Measurements from ENCODE around the gene TIGD7.

TIGD7 gene

GRCh38 chr16:3305109-3306068 lies at the start of gene TIGD7, which contains the start of gene ZNF75A:
TIGD7 (minus strand) TSS chr16:3305430; CDS start chr16:3300614, 4,816 bp downstream.
ZNF75A (plus strand) TSS chr16:3305497; CDS start chr16:3308429, 2,932 bp downstream.
- H3K4me2 ChIP-seq: peak within 1 kb of the TSS; percentile 82 to 95 (median 87)
- H3K9ac ChIP-seq: peak within 1 kb of the TSS; percentile 83 to 94 (median 90)
- H3K36me3 ChIP-seq: peaks cover 71 to 88% (median 77%) of the 10 kb centered on the region in 11 experiments
- no peaks in the 10 kb centered on the region for H4K20me1 ChIP-seq
- peak within 1 kb of the TSS; percentile 57 to 81 (median 74) for H3K4me3 ChIP-seq
- TF ChIP-seq Cebpa-rat (IDR thresholded peaks at IDR 0.05): no peak
- no peaks in the 10 kb centered on the region for H3K27me3 ChIP-seq
- peaks cover 5 to 16% (median 12%) of the 10 kb centered on the region in 10 experiments; a peak in 14 of 20 replicates for H3K4me1 ChIP-seq
- peak within 1 kb of the TSS; percentile 86 to 98 (median 93) for H3K27ac ChIP-seq
- H3K9me3 ChIP-seq (replicated peaks in 1 of 11): peaks cover 84 to 100% (median 94%) of the 10 kb centered on the region in 11 experiments

GRCh38 chr16:3349175-3349574 lies 43.9 kb upstream of the TIGD7 start:
- Histone ChIP-seq H3K27ac (no peak overlapping the region), H3K4me3 (no peak overlapping the region), H3K4me2 (peak overlapping the region in 4 of 11 experiments; percentile 11 to 48 (median 20); a peak in 6 of 22 replicates), H3K27me3 (no peaks in the 10 kb centered on the region), H3K9ac (no peak overlapping the region), H3K4me1 (peaks cover 0 to 21% (median 14%) of the 10 kb centered on the region in 10 experiments; a peak in 16 of 20 replicates), H4K20me1 (no peaks in the 10 kb centered on the region), H3K36me3 (no peaks in the 10 kb centered on the region), H3K9me3 (replicated peaks in 1 of 11) (peaks cover 29 to 59% (median 42%) of the 10 kb centered on the region in 11 experiments)
- TF ChIP-seq Cebpa-rat (IDR thresholded peaks at IDR 0.05): no peak

GRCh38 chr16:3348547-3349167 lies 43.4 kb upstream of the TIGD7 start:
- H3K4me2 ChIP-seq: peak overlapping the region in 4 of 11 experiments; percentile 11 to 48 (median 20); a peak in 9 of 22 replicates
- H3K9ac ChIP-seq: no peak overlapping the region
- H4K20me1 ChIP-seq: no peaks in the 10 kb centered on the region
- H3K9me3 ChIP-seq (replicated peaks in 1 of 11): peaks cover 29 to 59% (median 40%) of the 10 kb centered on the region in 11 experiments
- H3K27ac ChIP-seq: no peak overlapping the region
- H3K4me3 ChIP-seq: no peak overlapping the region
- no peak for TF ChIP-seq Cebpa-rat (IDR thresholded peaks at IDR 0.05)
- H3K36me3 ChIP-seq: no peaks in the 10 kb centered on the region
- H3K4me1 ChIP-seq: peaks cover 0 to 15% (median 9%) of the 10 kb centered on the region in 10 experiments; a peak in 15 of 20 replicates
- no peaks in the 10 kb centered on the region for H3K27me3 ChIP-seq

GRCh38 chr16:3347586-3347985 lies 42.4 kb upstream of the TIGD7 start:
- H3K4me2 ChIP-seq: no peak overlapping the region
- H3K4me3 ChIP-seq: no peak overlapping the region
- H3K9ac ChIP-seq: no peak overlapping the region
- no peaks in the 10 kb centered on the region for H3K27me3 ChIP-seq
- no peaks in the 10 kb centered on the region for H3K36me3 ChIP-seq
- H4K20me1 ChIP-seq: no peaks in the 10 kb centered on the region
- no peak overlapping the region for H3K27ac ChIP-seq
- no peak for TF ChIP-seq Cebpa-rat (IDR thresholded peaks at IDR 0.05)
- H3K4me1 ChIP-seq: peaks cover 0 to 11% (median 6%) of the 10 kb centered on the region in 10 experiments; a peak in 7 of 20 replicates
- peaks cover 28 to 59% (median 40%) of the 10 kb centered on the region in 11 experiments for H3K9me3 ChIP-seq (replicated peaks in 1 of 11)

- Histone ChIP-seq H3K27ac (no peak overlapping the region), H4K20me1 (no peaks in the 10 kb centered on the region), H3K4me2 (no peak overlapping the region), H3K36me3 (no peaks in the 10 kb centered on the region), H3K4me1 (peaks cover 0 to 11% (median 6%) of the 10 kb centered on the region in 10 experiments; a peak in 7 of 20 replicates), H3K27me3 (no peaks in the 10 kb centered on the region), H3K9ac (no peak overlapping the region), H3K4me3 (no peak overlapping the region), H3K9me3 (replicated peaks in 1 of 11) (peaks cover 30 to 58% (median 40%) of the 10 kb centered on the region in 11 experiments)
- TF ChIP-seq Cebpa-rat (IDR thresholded peaks at IDR 0.05): no peak
These were observed 40.8 kb upstream of the TIGD7 start for GRCh38 chr16:3346041-3346440.

- no peak overlapping the region for H3K4me2 ChIP-seq
- H3K27ac ChIP-seq: no peak overlapping the region
- H3K27me3 ChIP-seq: no peaks in the 10 kb centered on the region
- H3K9ac ChIP-seq: no peak overlapping the region
- peaks cover 0 to 6% (median 0%) of the 10 kb centered on the region in 11 experiments; a peak in 1 of 22 replicates for H3K36me3 ChIP-seq
- no peak for TF ChIP-seq Cebpa-rat (IDR thresholded peaks at IDR 0.05)
- no peaks in the 10 kb centered on the region for H3K4me1 ChIP-seq
- no peaks in the 10 kb centered on the region for H4K20me1 ChIP-seq
- H3K9me3 ChIP-seq (replicated peaks in 1 of 11): peaks cover 34 to 78% (median 45%) of the 10 kb centered on the region in 11 experiments
- no peak overlapping the region for H3K4me3 ChIP-seq
These were observed 23.4 kb upstream of the TIGD7 start for GRCh38 chr16:3328643-3329042.

- Histone ChIP-seq H3K9ac (no peak overlapping the region), H3K36me3 (peaks cover 0 to 6% (median 0%) of the 10 kb centered on the region in 11 experiments; a peak in 1 of 22 replicates), H3K27ac (no peak overlapping the region), H3K4me2 (no peak overlapping the region), H3K4me3 (no peak overlapping the region), H3K4me1 (no peaks in the 10 kb centered on the region), H3K9me3 (replicated peaks in 1 of 11) (peaks cover 34 to 78% (median 45%) of the 10 kb centered on the region in 11 experiments), H4K20me1 (no peaks in the 10 kb centered on the region), H3K27me3 (no peaks in the 10 kb centered on the region)
- TF ChIP-seq Cebpa-rat (IDR thresholded peaks at IDR 0.05): no peak
These were observed 22.9 kb upstream of the TIGD7 start for GRCh38 chr16:3328104-3328503.

GRCh38 chr16:3327514-3327913 lies 22.3 kb upstream of the TIGD7 start:
- no peak for TF ChIP-seq Cebpa-rat (IDR thresholded peaks at IDR 0.05)

GRCh38 chr16:3321816-3322215 lies 16.6 kb upstream of the TIGD7 start:
- H3K4me1 ChIP-seq: no peaks in the 10 kb centered on the region
- no peak overlapping the region for H3K4me3 ChIP-seq
- no peaks in the 10 kb centered on the region for H4K20me1 ChIP-seq
- no peaks in the 10 kb centered on the region for H3K27me3 ChIP-seq
- no peak overlapping the region for H3K9ac ChIP-seq
- H3K27ac ChIP-seq: 0 out of 22 replicates have a peak overlapping the region, but pooled peaks of 1 of the 11 experiments have one; percentile 1
- no peak for TF ChIP-seq Cebpa-rat (IDR thresholded peaks at IDR 0.05)
- peaks cover 78 to 96% (median 90%) of the 10 kb centered on the region in 11 experiments for H3K9me3 ChIP-seq (replicated peaks in 1 of 11)
- peaks cover 28 to 54% (median 39%) of the 10 kb centered on the region in 11 experiments for H3K36me3 ChIP-seq
- no peak overlapping the region for H3K4me2 ChIP-seq

More at GRCh38 chr16:3327514-3327913, 22.3 kb upstream of the TIGD7 start:
- no peak overlapping the region for H3K27ac ChIP-seq
- H3K4me1 ChIP-seq: no peaks in the 10 kb centered on the region
- H4K20me1 ChIP-seq: no peaks in the 10 kb centered on the region
- H3K4me3 ChIP-seq: no peak overlapping the region
- H3K27me3 ChIP-seq: no peaks in the 10 kb centered on the region
- peaks cover 0 to 6% (median 0%) of the 10 kb centered on the region in 11 experiments; a peak in 1 of 22 replicates for H3K36me3 ChIP-seq
- H3K4me2 ChIP-seq: no peak overlapping the region
- peaks cover 40 to 79% (median 51%) of the 10 kb centered on the region in 11 experiments for H3K9me3 ChIP-seq (replicated peaks in 1 of 11)
- H3K9ac ChIP-seq: no peak overlapping the region
